Common myeloid progenitor, CD34-positive (primary cell): ENCODE results near the gene FGD6. TPM values are rescaled to one million over a fixed set of nuclear protein-coding genes. Genes with fewer than 3 reads are reported as not detected.

Experiments used
- CTCF ChIA-PET: fragments of 350-600 bp; sonication (Branson Sonifier 250); formaldehyde crosslinking; loops from one replicate; lab custom pipeline; 2021; ENCODE audit warnings: antibody characterized with exemption; lab: Charles Lee
- POLR2A ChIA-PET: fragments of 350-600 bp; sonication (Branson Sonifier 250); formaldehyde crosslinking; loops from one replicate; lab custom pipeline; 2021; ENCODE audit warnings: antibody characterized with exemption; lab: Charles Lee
- DNase-seq, 3 donors: peaks; one replicate each; pipeline versions ENCODE4 v3.0.0 to v3.0.0-alpha.2; 2013
- H3K27ac ChIP-seq, 2 experiments: 1 replicate in 1 of 2; 2 replicates in 1 of 2; pipeline ENCODE4 v1.7.0; 2013; ENCODE audit warnings: inconsistent platforms in 2 of 2, low read length in 2 of 2, mild to moderate bottlenecking in 2 of 2, low read depth in 1 of 2, moderate library complexity in 1 of 2; ENCODE audit not compliant: severe bottlenecking in 2 of 2, insufficient read depth in 1 of 2, poor library complexity in 1 of 2
- H3K27me3 ChIP-seq, 5 experiments: replicated peaks in 2 of 5; 1 replicate in 3 of 5; 2 replicates in 2 of 5; pipeline versions ENCODE4 v1.6.1 to v1.7.0; 2013; ENCODE audit warnings: low read length in 4 of 5, mild to moderate bottlenecking in 2 of 5, moderate library complexity in 2 of 5, inconsistent platforms in 1 of 5; ENCODE audit not compliant: insufficient read depth in 5 of 5, control insufficient read depth in 4 of 5
- H3K36me3 ChIP-seq, 4 experiments: 1 replicate in 2 of 4; 2 replicates in 2 of 4; pipeline versions ENCODE4 v1.6.1 to v1.7.0; 2013; ENCODE audit warnings: low read length in 3 of 4, control low read depth in 1 of 4, mild to moderate bottlenecking in 1 of 4; ENCODE audit not compliant: control insufficient read depth in 4 of 4, insufficient read depth in 4 of 4
- H3K4me1 ChIP-seq, 4 experiments: 1 replicate in 3 of 4; 2 replicates in 1 of 4; pipeline versions ENCODE4 v1.6.1 to v1.7.1; 2013; ENCODE audit warnings: low read length in 3 of 4, mild to moderate bottlenecking in 3 of 4, control low read depth in 1 of 4, inconsistent platforms in 1 of 4, moderate library complexity in 1 of 4; ENCODE audit not compliant: control insufficient read depth in 4 of 4, insufficient read depth in 4 of 4; ENCODE audit errors: control extremely low read depth in 1 of 4
- H3K4me3 ChIP-seq, 7 experiments: 1 replicate in 4 of 7; 2 replicates in 3 of 7; pipeline versions ENCODE4 v1.5.1 to v1.7.0; 2013; ENCODE audit warnings: mild to moderate bottlenecking in 7 of 7, low read length in 6 of 7, moderate library complexity in 6 of 7, inconsistent platforms in 2 of 7, low read depth in 2 of 7, control low read depth in 1 of 7; ENCODE audit not compliant: insufficient read depth in 4 of 7, control insufficient read depth in 1 of 7; ENCODE audit errors: extremely low read depth in 1 of 7
- H3K9me3 ChIP-seq, 5 experiments: 1 replicate in 4 of 5; 2 replicates in 1 of 5; pipeline versions ENCODE4 v1.6.1 to v1.7.1; 2013; ENCODE audit warnings: low read length in 4 of 5, mild to moderate bottlenecking in 2 of 5, inconsistent platforms in 1 of 5, low read depth in 1 of 5, moderate library complexity in 1 of 5; ENCODE audit not compliant: control insufficient read depth in 4 of 5, insufficient read depth in 2 of 5; ENCODE audit errors: control extremely low read depth in 1 of 5
- WGBS: methylation state at CpG from one replicate; pipeline ENCODE4 v1.1.5; 2013; ENCODE audit not compliant: insufficient coverage; 5-methylcytosine and 5-hydroxymethylcytosine counted together
- polyA plus RNA-seq: library from polyadenylated mRNA; unstranded; fragments of 120-200 nt; gene quantifications from one replicate; pipeline ENCODE4 v1.2.1, GENCODE V29; 2013

The FGD6 gene
- polyA plus RNA-seq, result 0.50 TPM

GRCh38 chr12:95217377-95218149 is at the start of gene FGD6, which contains the start of gene VEZT:
Gene FGD6 (minus strand): TSS chr12:95217467. CDS start chr12:95217240, 227 bp downstream.
Gene VEZT (plus strand): TSS chr12:95217807. CDS start chr12:95217851, 44 bp downstream.
- Histone ChIP-seq H3K36me3 (no peaks in the 10 kb centered on the region), H3K27ac (peak within 1 kb of the TSS; percentile 88 to 95), H3K9me3 (no peaks in the 10 kb centered on the region), H3K27me3 (peaks cover 0 to 2% (median 0%) of the 10 kb centered on the region in 5 experiments), H3K4me3 (peak within 1 kb of the TSS; percentile 86 to 100 (median 95)), H3K4me1 (peaks cover 7 to 30% (median 17%) of the 10 kb centered on the region in 4 experiments)
- DNase-seq, result peak; percentile 99 to 100 (median 99)
- 0% methylated on average over 61 of the region's 75 CpGs for WGBS
- POLR2A ChIA-PET, result interaction anchor here (0.7 to 0.9 kb wide), 3 partner anchors 13 to 54 kb away, joined by 3 read pairs; no protein-coding TSS in a partner anchor
- CTCF ChIA-PET, result interaction anchor here (0.7 to 1.9 kb wide), 11 partner anchors 8 to 171 kb away, joined by 3 to 15 read pairs (median 3); partner anchors contain the start of gene NR2C1

- Histone ChIP-seq H3K36me3 (peaks cover 14 to 59% (median 36%) of the 10 kb centered on the region in 4 experiments), H3K4me1 (no peaks in the 10 kb centered on the region), H3K27ac (no peak overlapping the region), H3K27me3 (no peaks in the 10 kb centered on the region), H3K9me3 (no peaks in the 10 kb centered on the region), H3K4me3 (no peak overlapping the region)
- POLR2A ChIA-PET, result no interaction called here
- no peak for DNase-seq
- WGBS, result 100% methylated on average over 1 of the region's 6 CpGs
- CTCF ChIA-PET, result interaction anchor here (0.9 to 1.0 kb wide), 2 partner anchors 11 to 15 kb away, joined by 3 read pairs; no protein-coding TSS in a partner anchor
Measured at GRCh38 chr12:95266254-95266653, 49.0 kb upstream of the FGD6 start.

- no peak for DNase-seq
- no peak overlapping the region for H3K4me3 ChIP-seq
- ChIA-PET POLR2A (no interaction called here), CTCF (interaction anchor here (0.9 to 1.0 kb wide), 2 partner anchors 11 to 15 kb away, joined by 3 read pairs; no protein-coding TSS in a partner anchor)
- peaks cover 14 to 59% (median 35%) of the 10 kb centered on the region in 4 experiments for H3K36me3 ChIP-seq
- no peaks in the 10 kb centered on the region for H3K4me1 ChIP-seq
- no peaks in the 10 kb centered on the region for H3K27me3 ChIP-seq
- no peaks in the 10 kb centered on the region for H3K9me3 ChIP-seq
- no peak overlapping the region for H3K27ac ChIP-seq
- WGBS, result 100% methylated on average over 2 of the region's 2 CpGs
Measured at GRCh38 chr12:95265765-95266164, 48.5 kb upstream of the FGD6 start.

GRCh38 chr12:95262808-95263207 is 45.5 kb upstream of the FGD6 start:
- ChIA-PET POLR2A (no interaction called here), CTCF (interaction anchor here (1.2 to 1.9 kb wide), 3 partner anchors 14 to 42 kb away, joined by 3 to 5 read pairs (median 3); no protein-coding TSS in a partner anchor)
- H3K27ac ChIP-seq, result no peak overlapping the region
- H3K4me1 ChIP-seq, result no peaks in the 10 kb centered on the region
- H3K27me3 ChIP-seq, result no peaks in the 10 kb centered on the region
- no CpG with 5 or more reads among the region's 3 CpGs for WGBS
- peaks cover 10 to 47% (median 30%) of the 10 kb centered on the region in 4 experiments for H3K36me3 ChIP-seq
- no peaks in the 10 kb centered on the region for H3K9me3 ChIP-seq
- DNase-seq, result no peak
- H3K4me3 ChIP-seq, result no peak overlapping the region

- CTCF ChIA-PET, result interaction anchor here (1.3 to 1.9 kb wide), 2 partner anchors 22 to 144 kb away, joined by 3 to 5 read pairs; no protein-coding TSS in a partner anchor
- no CpG with 5 or more reads among the region's 4 CpGs for WGBS
Measured at GRCh38 chr12:95261109-95261508, 43.8 kb upstream of the FGD6 start.

GRCh38 chr12:95259368-95259767 is 42.1 kb upstream of the FGD6 start:
- CTCF ChIA-PET, result interaction anchor here (1.3 kb wide), 1 partner anchor 142 kb away, joined by 4 read pairs; no protein-coding TSS in a partner anchor
- H3K36me3 ChIP-seq, result peaks cover 12 to 55% (median 34%) of the 10 kb centered on the region in 4 experiments

More at GRCh38 chr12:95261109-95261508, 43.8 kb upstream of the FGD6 start:
- Histone ChIP-seq H3K9me3 (no peaks in the 10 kb centered on the region), H3K36me3 (peaks cover 10 to 49% (median 30%) of the 10 kb centered on the region in 4 experiments), H3K4me1 (no peaks in the 10 kb centered on the region), H3K4me3 (no peak overlapping the region), H3K27me3 (no peaks in the 10 kb centered on the region), H3K27ac (no peak overlapping the region)
- POLR2A ChIA-PET, result no interaction called here
- no peak for DNase-seq

More at GRCh38 chr12:95259368-95259767, 42.1 kb upstream of the FGD6 start:
- no peaks in the 10 kb centered on the region for H3K27me3 ChIP-seq
- H3K4me3 ChIP-seq, result no peak overlapping the region
- no peak for DNase-seq
- no peak overlapping the region for H3K27ac ChIP-seq
- no peaks in the 10 kb centered on the region for H3K4me1 ChIP-seq
- POLR2A ChIA-PET, result interaction anchor here (1.0 kb wide), 1 partner anchor 17 kb away, joined by 3 read pairs; no protein-coding TSS in a partner anchor
- H3K9me3 ChIP-seq, result no peaks in the 10 kb centered on the region
- 100% methylated on average over 1 of the region's 1 CpG for WGBS
